A673 (cell line): Measurements from ENCODE around the gene MYO5A. TPM values are rescaled to one million over a fixed set of nuclear protein-coding genes. Genes with fewer than 3 reads are reported as not detected.

Experiments
- BruUV-seq: library from RNA; stranded (reverse); fragments of 400-500 nt; replicated peaks from 2 replicates; lab custom pipeline; 2021; lab: Mats Ljungman, UMichigan
- CTCF ChIA-PET: fragments of 300-600 bp; sonication (Branson Sonifier 250); formaldehyde crosslinking; loops from one replicate; lab custom pipeline; 2022; ENCODE audit warnings: antibody characterized with exemption; lab: Charles Lee
- POLR2A ChIA-PET: fragments of 300-600 bp; sonication (Branson Sonifier 250); formaldehyde crosslinking; loops from one replicate; lab custom pipeline; 2022; ENCODE audit warnings: antibody characterized with exemption; ENCODE audit not compliant: low non-redundant PET; lab: Charles Lee
- DNase-seq: peaks from one replicate; pipeline ENCODE4 v3.0.0-alpha.2; 2015; ENCODE audit warnings: low spot score
- H3K27ac ChIP-seq: fragments of 200-600 bp; sonication (generic); 2 replicates; pipeline ENCODE4 v1.5.1; 2016; ENCODE audit warnings: mixed run types, low read depth, mild to moderate bottlenecking, mixed read lengths, antibody characterized with exemption, low read length; ENCODE audit not compliant: poor library complexity, severe bottlenecking
- H3K27me3 ChIP-seq: fragments of 200-600 bp; sonication (generic); replicated peaks from 2 replicates; pipeline ENCODE4 v1.6.1; 2017; ENCODE audit warnings: mixed run types, low read depth, mild to moderate bottlenecking, mixed read lengths, antibody characterized with exemption, low read length; ENCODE audit not compliant: insufficient read depth, poor library complexity
- H3K36me3 ChIP-seq: fragments of 200-600 bp; sonication (generic); 2 replicates; pipeline ENCODE4 v1.6.1; 2016; ENCODE audit warnings: mixed run types, mild to moderate bottlenecking, mixed read lengths, antibody characterized with exemption, low read length; ENCODE audit not compliant: insufficient read depth, poor library complexity, severe bottlenecking
- H3K4me1 ChIP-seq: fragments of 200-600 bp; sonication (generic); 2 replicates; pipeline ENCODE4 v1.6.1; 2017; ENCODE audit warnings: mixed run types, mild to moderate bottlenecking, mixed read lengths, antibody characterized with exemption, low read length; ENCODE audit not compliant: insufficient read depth, poor library complexity, severe bottlenecking
- H3K4me3 ChIP-seq: fragments of 200-600 bp; sonication (generic); 2 replicates; pipeline ENCODE4 v1.5.1; 2016; ENCODE audit warnings: low read depth, mixed run types, mild to moderate bottlenecking, mixed read lengths, low read length; ENCODE audit not compliant: poor library complexity, severe bottlenecking
- H3K9me3 ChIP-seq: fragments of 200-600 bp; sonication (generic); 2 replicates; pipeline ENCODE4 v1.6.1; 2016; ENCODE audit warnings: mixed run types, low read depth, mild to moderate bottlenecking, mixed read lengths, antibody characterized with exemption, low read length; ENCODE audit not compliant: poor library complexity, severe bottlenecking
- CTCF ChIP-seq: fragments of 300-800, 200-600 bp; sonication (generic); conservative IDR thresholded peaks from 2 replicates; pipeline ENCODE4 v1.5.1; 2017; ENCODE audit warnings: low read depth, mild to moderate bottlenecking, antibody characterized with exemption, low read length, moderate library complexity, mixed read lengths
- EZH2 ChIP-seq: fragments of 200-600 bp; sonication (generic); IDR thresholded peaks from 2 replicates; pipeline ENCODE4 v1.6.1; 2017; ENCODE audit warnings: borderline replicate concordance, low read depth, mild to moderate bottlenecking, mixed read lengths, antibody characterized with exemption, low read length; ENCODE audit not compliant: poor library complexity, severe bottlenecking
- intact Hi-C: fragments of 100-400 bp; cut with micrococcal nuclease; formaldehyde crosslinking; loops from one replicate; pipeline ENCODE4 v1.10.0; 2022; ENCODE audit not compliant: unreplicated experiment
- total RNA-seq: library from RNA; stranded (reverse); gene quantifications from 2 replicates; pipeline ENCODE4 v1.2.3, GENCODE V29; 2021

The MYO5A gene
- total RNA-seq, 1 experiment from 2014 or later, result 16.8 TPM

- Histone ChIP-seq H3K36me3 (no peaks in the 10 kb centered on the region), H3K27me3 (no peaks in the 10 kb centered on the region), H3K27ac (no peak overlapping the region), H3K9me3 (no peaks in the 10 kb centered on the region), H3K4me3 (no peak overlapping the region), H3K4me1 (no peaks in the 10 kb centered on the region)
- ChIA-PET POLR2A (no interaction called here), CTCF (no interaction called here)
- BruUV-seq, result no TSS peak
- no peak for DNase-seq
- intact Hi-C loops, result loop anchor here (5.0 kb wide), 2 partner anchors 77 to 193 kb away; partner anchors contain the start of gene MYO5A
- TF ChIP-seq CTCF (no peak), EZH2 (no peak)
Measured at GRCh38 chr15:52334491-52335160, 194.1 kb downstream of the MYO5A start.

DNA sequence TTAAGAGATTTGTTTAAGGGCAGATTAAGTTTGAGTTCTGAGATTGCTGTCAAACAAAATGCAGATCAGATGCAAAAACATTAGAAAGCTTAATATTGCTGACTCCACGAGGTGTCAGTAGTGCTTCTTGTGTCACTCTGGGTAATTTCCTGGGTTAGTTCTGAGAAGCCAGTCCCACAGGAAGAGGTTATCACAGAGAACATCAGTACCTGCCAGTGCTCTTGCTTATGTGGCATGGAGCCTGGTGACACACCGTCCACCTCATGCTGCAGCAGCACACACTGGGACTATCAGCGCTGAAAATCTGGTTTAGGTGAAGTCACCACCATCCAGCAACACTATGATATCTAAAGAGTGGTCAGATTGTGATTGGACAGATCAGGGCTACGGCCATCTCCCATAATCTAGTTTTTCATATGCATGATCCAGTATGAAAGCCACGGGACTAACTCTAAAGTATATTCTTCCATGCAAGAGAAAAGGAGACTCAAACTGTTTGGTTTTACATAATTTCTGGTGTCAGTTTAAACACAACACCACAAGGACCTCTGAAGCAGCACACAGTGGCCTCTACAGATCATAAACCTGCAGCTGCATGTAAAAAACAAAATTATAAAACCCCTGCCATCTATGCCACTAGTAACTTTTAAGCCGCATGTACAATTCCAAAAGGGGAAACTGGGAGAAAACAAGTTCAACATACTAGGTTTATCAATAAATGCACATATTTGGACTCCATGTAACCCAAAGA lies 197.0 kb downstream of the MYO5A start:
- peak; percentile 52 for DNase-seq
- H3K27me3 ChIP-seq, result no peaks in the 10 kb centered on the region
- no peak overlapping the region for H3K27ac ChIP-seq
- H3K9me3 ChIP-seq, result no peaks in the 10 kb centered on the region
- BruUV-seq, result no TSS peak
- no peaks in the 10 kb centered on the region for H3K36me3 ChIP-seq
- no peak overlapping the region for H3K4me3 ChIP-seq
- ChIA-PET CTCF (interaction anchor here (0.5 to 1.5 kb wide), 3 partner anchors 75 to 423 kb away, joined by 3 to 7 read pairs (median 3); no protein-coding TSS in a partner anchor), POLR2A (no interaction called here)
- intact Hi-C loops, result loop anchor here (1.0 to 5.0 kb wide), 2 partner anchors 196 to 404 kb away; partner anchors contain the start of gene MYO5A
- no peak for TF ChIP-seq EZH2
- peak; percentile 58 for TF ChIP-seq CTCF
- no peaks in the 10 kb centered on the region for H3K4me1 ChIP-seq

- no TSS peak for BruUV-seq
Measured at GRCh38 chr15:52329987-52330386, 198.7 kb downstream of the MYO5A start.

More at GRCh38 chr15:52329987-52330386, 198.7 kb downstream of the MYO5A start:
- Histone ChIP-seq H3K36me3 (no peaks in the 10 kb centered on the region), H3K4me3 (no peak overlapping the region), H3K27me3 (no peaks in the 10 kb centered on the region), H3K4me1 (no peaks in the 10 kb centered on the region), H3K9me3 (no peaks in the 10 kb centered on the region), H3K27ac (no peak overlapping the region)
- DNase-seq, result no peak
- intact Hi-C loops, result loop anchor here (5.0 kb wide), 1 partner anchor 197 kb away; the partner anchor contains the start of gene MYO5A
- ChIA-PET POLR2A (no interaction called here), CTCF (no interaction called here)
- no peak for TF ChIP-seq EZH2
- TF ChIP-seq CTCF, result no peak
